ENCODE results near the gene CSRNP3. TPM values are rescaled to one million over a fixed set of nuclear protein-coding genes. Genes with fewer than 3 reads are reported as not detected.

CSRNP3 gene
- total RNA-seq, 3 donors from 2014 or later, result not detected

DNA sequence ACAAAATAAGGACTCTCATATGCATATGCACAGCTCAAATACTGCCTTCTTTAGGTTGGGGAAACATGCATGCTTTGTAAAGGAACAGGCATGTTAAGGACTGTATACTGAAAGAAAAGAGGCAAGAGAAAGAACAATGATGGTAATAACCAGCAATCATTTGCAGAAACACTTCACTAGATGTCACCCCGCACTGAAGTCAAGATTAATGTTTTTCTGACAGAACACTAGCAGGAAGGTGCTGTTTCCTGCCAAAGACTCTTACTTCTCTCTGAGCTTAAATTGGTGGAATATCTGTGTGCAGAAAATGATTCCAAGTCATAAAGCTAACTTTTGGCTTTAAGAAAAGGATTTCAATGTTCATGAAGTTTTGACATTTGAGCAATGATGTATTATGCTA is 19.3 kb upstream of the CSRNP3 start:
- H3K9me3 Mint-ChIP-seq, result no peaks in the 10 kb centered on the region
- ATAC-seq, result no peak
- peaks cover 2% of the 10 kb centered on the region for H3K27me3 Mint-ChIP-seq (ENCODE audit: low read depth)
- no peaks in the 10 kb centered on the region for H3K36me3 Mint-ChIP-seq (ENCODE audit: insufficient read depth)
- no peak overlapping the region for H3K4me3 Mint-ChIP-seq
- no peaks in the 10 kb centered on the region for H3K4me1 Mint-ChIP-seq (ENCODE audit: low read depth)
- DNase-seq, result no peak

DNA sequence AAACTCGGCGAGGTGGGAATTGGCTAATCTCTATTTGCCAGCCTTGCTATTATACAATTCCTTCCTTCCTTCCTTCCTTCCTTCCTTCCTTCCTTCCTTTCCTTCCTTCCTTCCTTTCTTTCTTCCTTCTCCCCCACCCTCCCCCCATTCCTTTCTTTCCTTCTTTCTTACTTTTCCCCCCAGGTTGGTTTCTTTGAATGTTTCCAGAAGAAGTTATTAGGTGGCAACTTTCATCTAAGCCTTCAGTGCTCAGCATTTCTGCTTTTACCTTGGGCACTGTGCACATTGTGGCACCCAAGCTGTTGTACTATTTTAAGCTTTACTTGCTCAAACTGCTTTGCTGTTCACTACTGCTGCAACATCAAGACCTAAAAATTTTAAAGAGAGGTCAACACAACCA is 17.2 kb upstream of the CSRNP3 start:
- DNase-seq (no peak), ATAC-seq (no peak)
- Mint-ChIP-seq H3K4me3 (no peak overlapping the region), H3K4me1 (ENCODE audit: low read depth) (no peaks in the 10 kb centered on the region), H3K36me3 (ENCODE audit: insufficient read depth) (no peaks in the 10 kb centered on the region), H3K27me3 (ENCODE audit: low read depth) (peaks cover 2% of the 10 kb centered on the region), H3K9me3 (no peaks in the 10 kb centered on the region)

DNA sequence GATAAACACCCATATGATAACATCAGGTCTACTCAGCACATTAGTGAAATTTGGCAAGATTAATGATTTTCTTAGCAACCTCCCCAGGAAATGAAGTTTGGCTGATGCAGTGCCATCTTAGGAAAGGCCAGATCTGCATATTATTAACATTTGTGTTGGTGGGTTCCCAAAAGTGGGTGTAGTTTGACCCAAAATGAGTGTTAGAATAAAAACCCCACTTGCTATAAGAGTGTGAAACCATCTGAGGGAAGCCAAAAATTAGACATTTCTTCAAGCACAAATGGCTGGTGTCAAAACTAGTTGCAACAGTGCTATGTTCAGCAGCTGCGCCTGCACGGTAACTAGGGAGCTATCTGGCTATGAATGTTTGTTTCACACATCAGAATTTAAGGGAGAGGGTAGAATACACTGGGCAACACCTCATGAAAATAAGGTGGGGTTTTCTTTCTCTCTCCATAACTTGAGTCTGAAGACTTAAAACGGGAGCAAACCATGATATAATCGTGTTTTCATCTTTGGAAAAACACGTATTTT is 15.9 kb upstream of the CSRNP3 start:
- Mint-ChIP-seq H3K4me1 (ENCODE audit: low read depth) (no peaks in the 10 kb centered on the region), H3K4me3 (no peak overlapping the region)
- no peak for DNase-seq

DNA sequence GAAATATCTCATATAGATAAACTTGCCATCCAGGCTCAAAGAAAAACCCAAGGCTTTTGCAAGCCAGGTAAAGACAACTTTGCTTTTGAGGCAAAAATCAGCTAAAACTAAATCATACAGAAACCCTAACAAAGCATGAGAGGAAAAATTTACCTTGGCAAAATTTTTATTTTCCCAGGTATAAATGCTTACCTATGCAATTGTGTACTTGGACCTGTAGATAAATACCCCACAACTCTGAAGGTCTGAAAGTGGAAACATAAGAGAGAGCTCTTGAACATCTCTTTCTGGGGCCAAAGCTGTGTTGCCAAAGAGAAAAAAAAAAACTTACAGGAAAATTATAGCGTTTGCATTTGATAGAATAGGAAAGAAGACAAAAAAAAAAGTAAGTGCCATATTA is 14.6 kb upstream of the CSRNP3 start:
- DNase-seq (no peak), ATAC-seq (no peak)
- Mint-ChIP-seq H3K4me1 (ENCODE audit: low read depth) (no peaks in the 10 kb centered on the region), H3K9me3 (no peaks in the 10 kb centered on the region), H3K4me3 (no peak overlapping the region), H3K36me3 (ENCODE audit: insufficient read depth) (no peaks in the 10 kb centered on the region), H3K27me3 (ENCODE audit: low read depth) (peaks cover under 1% of the 10 kb centered on the region)

More for the DNA sequence above, 15.9 kb upstream of the CSRNP3 start:
- Mint-ChIP-seq H3K9me3 (no peaks in the 10 kb centered on the region), H3K27me3 (ENCODE audit: low read depth) (peaks cover 2% of the 10 kb centered on the region), H3K36me3 (ENCODE audit: insufficient read depth) (no peaks in the 10 kb centered on the region)
- no peak for ATAC-seq

DNA sequence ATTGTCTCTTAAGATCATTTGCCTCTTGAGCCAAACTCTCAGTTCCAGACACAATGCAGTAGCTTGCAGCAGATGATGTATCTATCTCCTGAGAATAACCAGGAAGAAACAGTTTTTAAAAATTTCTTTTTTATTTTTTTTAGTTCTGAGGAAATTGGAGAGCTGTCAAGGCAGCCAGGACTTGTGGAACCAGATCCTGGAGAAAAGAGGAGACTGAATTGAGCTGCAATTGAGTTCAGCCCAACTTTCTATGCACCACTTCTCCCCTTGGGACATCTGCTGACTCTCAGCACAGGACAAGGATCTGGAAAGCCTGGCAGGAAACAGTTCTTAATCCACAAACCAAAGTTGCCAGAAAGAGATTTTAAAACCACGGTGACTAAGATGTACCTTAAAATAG is 13.5 kb upstream of the CSRNP3 start:
- no peak for ATAC-seq
- no peak for DNase-seq
- no peak overlapping the region for H3K4me3 Mint-ChIP-seq
- no peaks in the 10 kb centered on the region for H3K9me3 Mint-ChIP-seq
- no peaks in the 10 kb centered on the region for H3K36me3 Mint-ChIP-seq (ENCODE audit: insufficient read depth)
- H3K4me1 Mint-ChIP-seq (ENCODE audit: low read depth), result no peaks in the 10 kb centered on the region
- H3K27me3 Mint-ChIP-seq (ENCODE audit: low read depth), result no peaks in the 10 kb centered on the region

DNA sequence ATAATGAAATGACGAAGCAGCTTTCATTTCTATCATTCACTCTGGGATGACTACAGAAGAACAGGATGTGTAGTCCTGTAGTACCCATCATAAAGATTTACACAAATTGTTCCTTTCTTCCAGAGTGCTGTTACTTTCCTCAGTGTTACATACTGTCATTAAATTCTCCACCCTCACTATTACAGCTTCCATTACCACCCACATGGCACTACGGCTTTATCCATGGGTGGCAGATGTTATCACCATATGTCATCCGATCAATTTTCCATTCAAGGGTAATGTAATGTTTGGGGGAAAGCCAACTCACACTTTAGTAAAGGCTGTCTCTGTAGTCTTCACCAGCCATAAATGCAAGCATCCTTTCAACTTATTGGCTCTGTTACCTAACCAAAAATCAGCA is 7.1 kb upstream of the CSRNP3 start:
- Mint-ChIP-seq H3K9me3 (no peaks in the 10 kb centered on the region), H3K4me3 (no peak overlapping the region), H3K36me3 (ENCODE audit: insufficient read depth) (no peaks in the 10 kb centered on the region), H3K4me1 (ENCODE audit: low read depth) (no peaks in the 10 kb centered on the region), H3K27me3 (ENCODE audit: low read depth) (no peaks in the 10 kb centered on the region)
- DNase-seq (no peak), ATAC-seq (no peak)

DNA sequence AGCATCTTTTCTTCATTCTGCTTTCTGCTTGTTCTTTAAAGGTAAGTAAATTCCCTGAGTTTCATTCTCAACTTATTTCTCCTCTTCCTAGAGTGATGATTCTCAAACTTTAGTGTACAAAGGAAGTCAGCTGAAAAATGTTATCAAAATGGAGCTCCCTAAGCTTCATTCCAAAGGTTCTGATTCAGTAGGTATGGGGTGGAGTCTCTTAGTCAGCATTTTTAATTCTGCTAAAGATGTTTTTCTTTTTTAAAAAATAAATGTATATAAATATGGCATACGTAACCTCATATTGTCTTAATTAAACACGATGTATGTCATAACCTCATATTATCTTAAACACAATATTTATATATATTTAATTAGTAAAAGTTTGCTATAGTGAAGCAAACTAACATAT is 3.1 kb upstream of the CSRNP3 start:
- Mint-ChIP-seq H3K27me3 (ENCODE audit: low read depth) (no peaks in the 10 kb centered on the region), H3K36me3 (ENCODE audit: insufficient read depth) (no peaks in the 10 kb centered on the region), H3K4me3 (no peak overlapping the region), H3K4me1 (ENCODE audit: low read depth) (no peaks in the 10 kb centered on the region), H3K9me3 (no peaks in the 10 kb centered on the region)
- DNase-seq, result no peak
- no peak for ATAC-seq

DNA sequence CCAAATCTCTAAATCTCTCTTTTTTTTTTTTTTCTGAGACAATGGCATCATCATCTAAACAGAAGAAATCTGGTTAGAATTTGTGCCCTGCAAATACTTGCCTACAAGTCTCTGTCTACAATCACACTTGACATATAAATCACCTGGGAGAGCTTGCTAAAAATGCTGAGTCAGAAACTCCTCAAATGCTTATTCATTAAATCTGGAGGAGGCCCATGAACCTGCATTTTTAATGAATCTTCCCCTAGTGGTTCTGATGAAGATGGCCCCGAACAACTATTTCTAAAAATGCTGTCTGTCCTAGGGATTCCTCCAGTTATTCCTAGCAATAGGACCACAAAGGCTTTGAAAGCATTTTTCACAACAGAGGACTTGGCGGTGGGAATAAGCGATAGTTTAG is 1.6 kb upstream of the CSRNP3 start:
- no peaks in the 10 kb centered on the region for H3K4me1 Mint-ChIP-seq (ENCODE audit: low read depth)
- H3K36me3 Mint-ChIP-seq (ENCODE audit: insufficient read depth), result no peaks in the 10 kb centered on the region
- no peak overlapping the region for H3K4me3 Mint-ChIP-seq
- no peaks in the 10 kb centered on the region for H3K9me3 Mint-ChIP-seq
- no peak for DNase-seq
- no peak for ATAC-seq
- H3K27me3 Mint-ChIP-seq (ENCODE audit: low read depth), result no peaks in the 10 kb centered on the region

DNA sequence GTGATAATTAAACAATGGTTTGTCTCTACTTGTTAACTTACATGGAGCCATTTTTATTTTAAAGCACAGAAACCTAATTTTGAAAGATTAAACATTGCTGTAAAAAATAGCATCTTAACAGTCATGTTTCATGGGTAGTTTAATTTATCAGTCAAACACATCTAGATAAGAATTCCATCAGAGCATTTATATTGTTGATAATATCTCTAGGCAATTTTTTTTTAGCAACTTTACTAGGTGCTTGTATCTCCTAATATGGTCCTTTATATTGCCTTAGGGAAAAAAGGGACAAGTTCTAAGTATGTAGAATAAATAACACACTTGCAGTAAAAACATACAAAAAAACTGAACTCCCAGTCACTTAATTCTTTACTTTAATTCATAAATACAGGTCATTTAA is 863 bp downstream of the CSRNP3 start:
- H3K4me3 Mint-ChIP-seq, result no peak overlapping the region
- no peak for DNase-seq
- H3K4me1 Mint-ChIP-seq (ENCODE audit: low read depth), result no peaks in the 10 kb centered on the region
- no peaks in the 10 kb centered on the region for H3K27me3 Mint-ChIP-seq (ENCODE audit: low read depth)
- no peaks in the 10 kb centered on the region for H3K9me3 Mint-ChIP-seq
- ATAC-seq, result no peak
- no peaks in the 10 kb centered on the region for H3K36me3 Mint-ChIP-seq (ENCODE audit: insufficient read depth)

DNA sequence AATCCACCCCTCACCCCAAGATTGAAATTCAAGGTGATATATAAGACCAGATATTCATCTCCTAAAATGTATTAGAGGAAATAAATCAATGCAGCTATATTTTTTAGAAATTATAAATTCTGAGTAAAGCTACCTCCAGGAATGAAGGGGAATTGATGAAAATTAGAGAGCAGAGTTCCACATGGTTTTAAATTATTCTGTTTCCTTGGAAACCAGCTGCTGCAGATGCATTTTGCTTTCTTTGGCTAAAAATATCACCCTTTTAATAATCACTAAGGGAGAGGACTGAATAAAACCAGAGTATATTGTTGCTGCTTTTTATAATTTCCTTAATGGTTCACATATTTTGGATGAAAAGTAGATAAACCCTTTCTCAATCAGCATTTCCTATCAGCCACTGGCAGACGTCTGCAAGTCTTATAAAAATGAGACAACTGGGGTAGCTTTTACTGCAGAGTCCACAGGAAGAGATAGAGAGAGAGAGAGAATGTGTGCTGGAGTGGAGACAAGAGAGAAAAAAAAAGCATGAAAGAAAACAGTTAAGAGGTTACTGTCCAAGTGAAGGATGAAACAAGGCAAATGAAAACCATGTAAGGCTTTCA is 2.0 kb downstream of the CSRNP3 start:
- Mint-ChIP-seq H3K36me3 (ENCODE audit: insufficient read depth) (no peaks in the 10 kb centered on the region), H3K4me3 (no peak overlapping the region), H3K27me3 (ENCODE audit: low read depth) (peaks cover 2% of the 10 kb centered on the region), H3K9me3 (no peaks in the 10 kb centered on the region), H3K4me1 (ENCODE audit: low read depth) (no peaks in the 10 kb centered on the region)
- no peak for ATAC-seq
- DNase-seq, result no peak

DNA sequence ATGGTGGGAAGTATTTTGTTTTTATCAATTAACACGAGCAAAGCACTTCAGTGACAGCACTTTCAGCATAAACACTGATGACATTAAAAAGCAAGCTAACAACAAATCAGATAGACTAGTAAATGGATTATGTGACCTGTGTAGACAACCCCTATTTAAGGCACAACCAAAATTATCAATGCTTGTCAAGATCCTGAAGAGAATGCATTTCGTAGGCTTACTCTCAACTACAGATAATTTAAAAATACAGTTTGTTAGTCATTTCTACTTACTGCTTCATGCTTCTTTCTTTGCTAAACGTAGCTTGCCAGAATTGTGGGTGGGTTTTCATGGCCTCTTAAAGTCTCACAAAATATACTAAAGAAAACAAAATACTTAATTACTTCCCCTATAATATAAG is 3.4 kb downstream of the CSRNP3 start:
- H3K4me1 Mint-ChIP-seq (ENCODE audit: low read depth), result no peaks in the 10 kb centered on the region
- DNase-seq (no peak), ATAC-seq (no peak)
- H3K9me3 Mint-ChIP-seq, result no peaks in the 10 kb centered on the region
- no peaks in the 10 kb centered on the region for H3K36me3 Mint-ChIP-seq (ENCODE audit: insufficient read depth)
- no peak overlapping the region for H3K4me3 Mint-ChIP-seq
- peaks cover 2% of the 10 kb centered on the region for H3K27me3 Mint-ChIP-seq (ENCODE audit: low read depth)

DNA sequence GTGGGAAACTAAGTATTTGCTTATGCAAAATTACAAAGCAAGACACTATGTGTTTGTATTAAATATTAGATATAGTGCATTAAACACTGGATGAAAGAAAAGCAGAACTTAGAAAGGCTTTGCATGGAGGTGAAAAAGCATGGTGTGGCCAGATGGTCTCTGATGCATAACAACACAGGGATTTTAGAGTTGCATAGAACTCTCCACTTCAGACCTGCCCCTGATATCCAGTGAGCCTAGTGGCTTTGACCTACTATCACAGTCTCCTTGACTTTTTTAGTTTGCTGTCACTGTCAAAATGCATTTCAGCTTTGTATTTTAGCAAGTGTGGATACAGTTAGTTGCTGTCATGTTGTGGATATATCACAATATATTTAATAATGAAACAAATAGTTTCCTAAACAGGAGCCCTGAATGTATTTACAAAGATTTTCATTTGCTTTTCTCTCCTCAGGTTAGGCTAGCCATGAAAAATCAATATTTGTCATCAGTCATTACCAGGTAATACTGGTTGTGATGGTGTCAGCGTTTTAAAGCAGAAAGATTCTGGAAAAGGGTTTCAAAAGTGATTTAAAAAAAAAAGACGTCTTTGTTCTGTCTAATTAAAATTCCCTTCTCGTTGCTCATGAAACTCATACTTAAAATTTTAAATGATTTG is 5.2 kb downstream of the CSRNP3 start:
- no peaks in the 10 kb centered on the region for H3K9me3 Mint-ChIP-seq
- DNase-seq (no peak), ATAC-seq (no peak)
- peaks cover 2% of the 10 kb centered on the region for H3K27me3 Mint-ChIP-seq (ENCODE audit: low read depth)
- no peaks in the 10 kb centered on the region for H3K36me3 Mint-ChIP-seq (ENCODE audit: insufficient read depth)
- H3K4me1 Mint-ChIP-seq (ENCODE audit: low read depth), result no peaks in the 10 kb centered on the region
- no peak overlapping the region for H3K4me3 Mint-ChIP-seq

DNA sequence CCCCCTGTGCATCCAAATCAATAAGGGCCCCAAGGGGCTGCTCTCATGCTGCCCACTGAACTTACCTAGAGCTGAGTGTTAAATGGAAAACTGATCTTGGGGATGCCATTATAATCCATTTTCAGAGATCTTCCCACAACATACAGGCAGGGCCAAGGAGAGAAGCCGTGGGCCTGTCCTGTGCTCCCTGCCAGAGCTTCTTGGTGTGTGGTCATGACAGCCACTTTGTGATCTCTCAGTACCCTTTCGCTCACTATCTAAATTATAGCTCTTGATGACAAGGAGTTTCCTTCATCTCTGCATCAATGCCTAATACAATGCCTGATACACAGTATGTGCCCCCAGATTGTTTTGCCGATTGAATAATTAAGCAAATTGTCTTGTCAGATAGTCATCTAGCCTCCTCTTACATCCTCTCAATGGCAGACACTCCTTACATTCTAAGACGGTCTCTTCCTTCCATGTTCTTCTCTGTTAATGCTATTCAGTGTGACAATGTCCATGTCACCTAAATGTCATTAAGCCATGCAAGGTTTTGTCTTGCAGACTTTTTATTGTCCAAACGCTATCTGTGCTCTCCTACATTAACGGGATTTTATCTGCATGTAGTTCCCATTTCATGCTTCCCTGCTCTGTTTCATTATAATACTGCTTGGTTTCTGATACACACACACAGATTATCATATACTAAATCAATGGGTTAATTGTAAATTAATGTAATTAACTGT is 5.9 kb downstream of the CSRNP3 start:
- no peaks in the 10 kb centered on the region for H3K9me3 Mint-ChIP-seq
- ATAC-seq, result no peak
- DNase-seq, result no peak
- H3K36me3 Mint-ChIP-seq (ENCODE audit: insufficient read depth), result no peaks in the 10 kb centered on the region
- peaks cover 2% of the 10 kb centered on the region for H3K27me3 Mint-ChIP-seq (ENCODE audit: low read depth)
- no peak overlapping the region for H3K4me3 Mint-ChIP-seq
- no peaks in the 10 kb centered on the region for H3K4me1 Mint-ChIP-seq (ENCODE audit: low read depth)

DNA sequence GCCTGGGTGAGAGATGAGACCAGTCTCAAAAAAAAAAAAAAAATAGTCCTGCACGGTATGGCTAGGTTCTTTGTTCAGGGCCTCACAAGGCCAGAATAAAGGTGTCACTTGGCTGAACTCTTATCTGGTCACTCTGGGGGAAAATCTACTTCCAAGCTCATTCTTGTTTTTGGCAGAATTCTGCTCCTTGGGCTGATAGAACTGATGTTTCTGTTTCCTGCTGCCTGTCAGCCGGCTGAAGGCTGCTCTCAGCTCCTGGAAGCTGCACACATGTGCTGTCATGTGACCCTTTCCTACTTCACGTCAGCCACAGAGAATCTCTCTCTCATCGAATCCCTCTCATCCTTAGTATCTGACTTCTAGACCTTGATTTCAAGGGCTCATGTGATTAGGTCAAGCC is 10.4 kb downstream of the CSRNP3 start:
- no peaks in the 10 kb centered on the region for H3K4me1 Mint-ChIP-seq (ENCODE audit: low read depth)
- H3K27me3 Mint-ChIP-seq (ENCODE audit: low read depth), result peaks cover 2% of the 10 kb centered on the region
- no peaks in the 10 kb centered on the region for H3K36me3 Mint-ChIP-seq (ENCODE audit: insufficient read depth)
- no peak for ATAC-seq
- H3K4me3 Mint-ChIP-seq, result no peak overlapping the region
- H3K9me3 Mint-ChIP-seq, result no peaks in the 10 kb centered on the region
- no peak for DNase-seq

DNA sequence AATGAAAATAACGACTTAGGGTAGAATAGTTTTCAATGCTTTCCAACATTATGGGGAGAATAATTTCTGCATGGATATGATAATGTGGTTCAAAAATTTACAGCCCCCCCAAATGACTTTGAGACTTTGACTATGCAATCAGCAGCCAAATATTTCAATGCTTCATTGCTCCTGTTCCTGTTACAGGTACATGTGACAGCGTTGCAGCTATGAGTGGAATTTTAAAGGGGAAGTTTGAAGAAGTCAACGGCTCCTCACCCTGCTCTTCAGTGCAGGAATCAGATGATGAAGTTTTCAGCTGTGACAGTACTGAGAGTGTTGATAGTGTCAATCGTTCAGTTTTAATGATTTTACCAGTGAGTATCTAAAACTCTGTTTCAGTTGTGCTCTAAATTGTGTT is 25.1 kb downstream of the CSRNP3 start:
- H3K4me1 Mint-ChIP-seq (ENCODE audit: low read depth), result no peaks in the 10 kb centered on the region
- H3K9me3 Mint-ChIP-seq, result no peaks in the 10 kb centered on the region
- H3K27me3 Mint-ChIP-seq (ENCODE audit: low read depth), result no peaks in the 10 kb centered on the region
- ATAC-seq (no peak), DNase-seq (no peak)
- H3K4me3 Mint-ChIP-seq, result no peak overlapping the region
- H3K36me3 Mint-ChIP-seq (ENCODE audit: insufficient read depth), result no peaks in the 10 kb centered on the region

Data from activated T-cell treated with anti-CD3 and anti-CD28 coated beads, Interleukin-2, amount 50 U/mL, for 4 hours (primary cell).